Activated T-helper 9 cell treated with anti-CD3 and anti-CD28 coated beads, Interleukin-2, amount 50 U/mL, for 16 hours (primary cell): ENCODE measurements around the gene NLRC5.
"Not testable (repeated sequence)": the region's sequence is repeated elsewhere in the genome, so short reads cannot be mapped to it uniquely, and the experiment has no call there.

Experiments
- DNase-seq: peaks from one replicate; pipeline ENCODE4 v3.0.0-alpha.2; 2020; ENCODE audit warnings: low read depth

NLRC5 gene

GRCh38 chr16:56982695-56983094 is 6.7 kb upstream of the NLRC5 start:
- no peak for DNase-seq

- DNase-seq = no peak
These were observed 6.1 kb upstream of the NLRC5 start for GRCh38 chr16:56983211-56983751.

- DNase-seq = no peak
These were observed 4.7 kb upstream of the NLRC5 start for GRCh38 chr16:56984639-56985038.

GRCh38 chr16:56985288-56985961 is 3.9 kb upstream of the NLRC5 start:
- DNase-seq = no peak

- no peak for DNase-seq
These were observed 3.4 kb upstream of the NLRC5 start for GRCh38 chr16:56985962-56986360.

GRCh38 chr16:56986361-56986760 is 3.0 kb upstream of the NLRC5 start:
- DNase-seq = no peak

- not testable (repeated sequence) for DNase-seq
These were observed 2.4 kb upstream of the NLRC5 start for GRCh38 chr16:56986908-56987307.

- no peak for DNase-seq
These were observed 1.7 kb upstream of the NLRC5 start for GRCh38 chr16:56987692-56988091.

GRCh38 chr16:56988161-56988947 is 1.0 kb upstream of the NLRC5 start:
- DNase-seq = no peak

GRCh38 chr16:56989988-56990387 is 631 bp downstream of the NLRC5 start:
- DNase-seq = no peak

- no peak for DNase-seq
These were observed 1.3 kb downstream of the NLRC5 start for GRCh38 chr16:56990407-56991286.

GRCh38 chr16:56992431-56992830 is 3.1 kb downstream of the NLRC5 start:
- DNase-seq = not testable (repeated sequence)

- DNase-seq = no peak
These were observed 3.8 kb downstream of the NLRC5 start for GRCh38 chr16:56993204-56993603.

- no peak for DNase-seq
These were observed 5.0 kb downstream of the NLRC5 start for GRCh38 chr16:56994311-56994710.

- no peak for DNase-seq
These were observed 5.9 kb downstream of the NLRC5 start for GRCh38 chr16:56995136-56995805.

GRCh38 chr16:56997264-56997663 is 7.9 kb downstream of the NLRC5 start:
- DNase-seq = no peak

- DNase-seq = no peak
These were observed 8.6 kb downstream of the NLRC5 start for GRCh38 chr16:56997931-56998330.

- DNase-seq = no peak
These were observed 9.0 kb downstream of the NLRC5 start for GRCh38 chr16:56998352-56998751.

- no peak for DNase-seq
These were observed 9.5 kb downstream of the NLRC5 start for GRCh38 chr16:56998861-56999260.

- DNase-seq = no peak
These were observed 10.3 kb downstream of the NLRC5 start for GRCh38 chr16:56999409-57000270.
